ENCODE results near the gene PEF1. TPM values are rescaled to one million over a fixed set of nuclear protein-coding genes. Genes with fewer than 3 reads are reported as not detected.

Gene PEF1
- 56.3 and 57.9 TPM in 2 replicates for total RNA-seq (2021)
- percentile 81 among the genes with signal in this experiment for Bru-seq, nascent RNA
- percentile 76 among the genes with signal in this experiment for BruChase-seq, experiment 1, labeled RNA remaining after a 2-hour chase
- BruChase-seq, experiment 2, labeled RNA remaining after a 6-hour chase: percentile 76 among the genes with signal in this experiment
- long read RNA-seq, transcript PEF1-201 (5 exons, 1,629 nt): major isoform, 153 of 174 reads
- long read RNA-seq, transcript PEF1-205 (4 exons, 750 nt): minor isoform, 5 of 174 reads
- long read RNA-seq, partial matches to known transcripts: 9 of 174 reads
- long read RNA-seq, other reads (novel, unspliced or antisense): 7 of 174 reads

GRCh38 chr1:31644560-31645273 lies at the start of gene PEF1:
TSS of gene PEF1 (minus strand) at chr1:31644876. CDS start at chr1:31644864, 12 bp downstream.
- ChIA-PET POLR2A (ENCODE audit: low non-redundant PET) (no interaction called here), CTCF (interaction anchor here (0.6 kb wide), 1 partner anchor 145 kb away, joined by 3 read pairs; no protein-coding TSS in a partner anchor)
- Histone ChIP-seq H3K4me3 (ENCODE audit: low read depth, low read length, poor library complexity, severe bottlenecking) (peak within 1 kb of the TSS; percentile 65), H3K27ac (ENCODE audit: low read depth, low read length, poor library complexity, severe bottlenecking) (peak within 1 kb of the TSS; percentile 93), H3K27me3 (replicated peaks; ENCODE audit: insufficient read depth, low read depth, low read length, poor library complexity) (no peaks in the 10 kb centered on the region), H3K9me3 (ENCODE audit: low read depth, low read length, poor library complexity, severe bottlenecking) (no peaks in the 10 kb centered on the region), H3K36me3 (ENCODE audit: insufficient read depth, low read length, poor library complexity, severe bottlenecking) (no peaks in the 10 kb centered on the region), H3K4me1 (ENCODE audit: insufficient read depth, low read length, poor library complexity, severe bottlenecking) (peaks cover 14% of the 10 kb centered on the region)
- TF ChIP-seq EZH2 (IDR thresholded peaks at IDR 0.05; ENCODE audit: borderline replicate concordance, low read depth, low read length, poor library complexity, severe bottlenecking) (no peak), CTCF (conservative IDR thresholded peaks at IDR 0.05; ENCODE audit: low read depth, low read length) (no peak)
- intact Hi-C loops (cut with micrococcal nuclease; ENCODE audit: unreplicated experiment): no loop called here
- peak; percentile 98 for DNase-seq (ENCODE audit: low spot score)
- BruUV-seq (replicated peaks): no TSS peak

GRCh38 chr1:31693231-31693630 lies 48.6 kb upstream of the PEF1 start:
- Histone ChIP-seq H3K4me1 (ENCODE audit: insufficient read depth, low read length, poor library complexity, severe bottlenecking) (no peaks in the 10 kb centered on the region), H3K27ac (ENCODE audit: low read depth, low read length, poor library complexity, severe bottlenecking) (no peak overlapping the region), H3K36me3 (ENCODE audit: insufficient read depth, low read length, poor library complexity, severe bottlenecking) (no peaks in the 10 kb centered on the region), H3K9me3 (ENCODE audit: low read depth, low read length, poor library complexity, severe bottlenecking) (no peaks in the 10 kb centered on the region), H3K27me3 (replicated peaks; ENCODE audit: insufficient read depth, low read depth, low read length, poor library complexity) (no peaks in the 10 kb centered on the region), H3K4me3 (ENCODE audit: low read depth, low read length, poor library complexity, severe bottlenecking) (no peak overlapping the region)
- ChIA-PET POLR2A (ENCODE audit: low non-redundant PET) (no interaction called here), CTCF (no interaction called here)
- intact Hi-C loops (cut with micrococcal nuclease; ENCODE audit: unreplicated experiment): no loop called here
- BruUV-seq (replicated peaks): no TSS peak
- TF ChIP-seq EZH2 (IDR thresholded peaks at IDR 0.05; ENCODE audit: borderline replicate concordance, low read depth, low read length, poor library complexity, severe bottlenecking): no peak
- no peak for TF ChIP-seq CTCF (conservative IDR thresholded peaks at IDR 0.05; ENCODE audit: low read depth, low read length)
- DNase-seq (ENCODE audit: low spot score): no peak

GRCh38 chr1:31691951-31692350 lies 47.3 kb upstream of the PEF1 start:
- no TSS peak for BruUV-seq (replicated peaks)
- DNase-seq (ENCODE audit: low spot score): no peak
- Histone ChIP-seq H3K27me3 (replicated peaks; ENCODE audit: insufficient read depth, low read depth, low read length, poor library complexity) (no peaks in the 10 kb centered on the region), H3K4me3 (ENCODE audit: low read depth, low read length, poor library complexity, severe bottlenecking) (no peak overlapping the region), H3K36me3 (ENCODE audit: insufficient read depth, low read length, poor library complexity, severe bottlenecking) (no peaks in the 10 kb centered on the region), H3K27ac (ENCODE audit: low read depth, low read length, poor library complexity, severe bottlenecking) (no peak overlapping the region), H3K9me3 (ENCODE audit: low read depth, low read length, poor library complexity, severe bottlenecking) (no peaks in the 10 kb centered on the region), H3K4me1 (ENCODE audit: insufficient read depth, low read length, poor library complexity, severe bottlenecking) (no peaks in the 10 kb centered on the region)
- CTCF ChIA-PET: no interaction called here
- intact Hi-C loops (cut with micrococcal nuclease; ENCODE audit: unreplicated experiment): no loop called here
- TF ChIP-seq CTCF (conservative IDR thresholded peaks at IDR 0.05; ENCODE audit: low read depth, low read length): no peak
- TF ChIP-seq EZH2 (IDR thresholded peaks at IDR 0.05; ENCODE audit: borderline replicate concordance, low read depth, low read length, poor library complexity, severe bottlenecking): no peak
- POLR2A ChIA-PET (ENCODE audit: low non-redundant PET): no interaction called here

Measured in A673 (cell line).